H1 (cell line): ENCODE data around the gene ABCA2. TPM values are rescaled to one million over a fixed set of nuclear protein-coding genes. Genes with fewer than 3 reads are reported as not detected.

Experiments
- BRCA1 ChIP-seq: IDR thresholded peaks from 2 replicates; pipeline ENCODE4 v1.6.1; 2012; ENCODE audit warnings: low read depth, low read length, improper control_type of control experiment
- CBX5 ChIP-seq: fragments of 300-800, 300-1000 bp; sonication (generic); IDR thresholded peaks from 2 replicates; pipeline ENCODE4 v1.7.1; 2016; ENCODE audit warnings: antibody characterized with exemption, low read length, low read depth
- CEBPB ChIP-seq: IDR thresholded peaks from 2 replicates; pipeline ENCODE4 v1.6.1; 2012; ENCODE audit warnings: low read depth, low read length
- CHD1 ChIP-seq: IDR thresholded peaks from 2 replicates; pipeline ENCODE4 v1.6.1; 2012; ENCODE audit warnings: low read depth, low read length, improper control_type of control experiment
- CREB1 ChIP-seq: IDR thresholded peaks from 2 replicates; pipeline ENCODE4 v1.6.1; 2012; ENCODE audit warnings: inconsistent platforms
- EP300 ChIP-seq, 2 experiments: IDR thresholded peaks; 1 replicate in 1 of 2; 2 replicates in 1 of 2; pipeline ENCODE4 v1.6.1; 2011 to 2012; ENCODE audit warnings: low read depth in 2 of 2, low read length in 2 of 2, mild to moderate bottlenecking in 2 of 2, borderline replicate concordance in 1 of 2, inconsistent platforms in 1 of 2, moderate library complexity in 1 of 2
- FOSL1 ChIP-seq: IDR thresholded peaks from 2 replicates; pipeline ENCODE4 v1.6.1; 2011; ENCODE audit warnings: mild to moderate bottlenecking, low read depth, low read length, moderate library complexity; ENCODE audit not compliant: insufficient read depth
- KDM4A ChIP-seq: IDR thresholded peaks from one replicate; pipeline ENCODE4 v1.7.1; 2012; ENCODE audit warnings: low read depth, mild to moderate bottlenecking, moderate library complexity, low read length, inconsistent platforms; ENCODE audit not compliant: severe bottlenecking
- KDM5A ChIP-seq: fragments of 200-600 bp; IDR thresholded peaks from 2 replicates; pipeline ENCODE4 v1.7.1; 2012; ENCODE audit warnings: mild to moderate bottlenecking, low read length, inconsistent platforms, mixed read lengths
- MAFK ChIP-seq: IDR thresholded peaks from 2 replicates; pipeline ENCODE4 v1.6.1; 2012; ENCODE audit warnings: low read depth, mild to moderate bottlenecking, improper control_type of control experiment, low read length
- NRF1 ChIP-seq: IDR thresholded peaks from 2 replicates; pipeline ENCODE4 v1.6.1; 2011; ENCODE audit warnings: mild to moderate bottlenecking, low read depth, low read length, improper control_type of control experiment
- PHF8 ChIP-seq: fragments of 200-600 bp; sonication (generic); conservative IDR thresholded peaks from 2 replicates; pipeline ENCODE4 v1.7.1; 2012; ENCODE audit warnings: low read depth, mild to moderate bottlenecking, inconsistent platforms, low read length, moderate library complexity
- POU5F1 ChIP-seq: IDR thresholded peaks from 2 replicates; pipeline ENCODE4 v1.6.1; 2011; ENCODE audit warnings: low read depth, mild to moderate bottlenecking, low read length, moderate library complexity
- RAD21 ChIP-seq, 2 experiments: IDR thresholded peaks in 1 of 2; conservative IDR thresholded peaks in 1 of 2; 2 replicates each; pipeline ENCODE4 v1.6.1; 2011; ENCODE audit warnings: low read depth in 2 of 2, low read length in 2 of 2, improper control_type of control experiment in 1 of 2, inconsistent platforms in 1 of 2, mild to moderate bottlenecking in 1 of 2, moderate library complexity in 1 of 2
- RFX5 ChIP-seq: IDR thresholded peaks from 2 replicates; pipeline ENCODE4 v1.6.1; 2011; ENCODE audit warnings: low read depth, low read length, improper control_type of control experiment, borderline replicate concordance
- SP4 ChIP-seq: IDR thresholded peaks from 2 replicates; pipeline ENCODE4 v1.6.1; 2012; ENCODE audit warnings: low read length, inconsistent platforms
- SRF ChIP-seq: IDR thresholded peaks from 2 replicates; pipeline ENCODE4 v1.6.1; 2011; ENCODE audit warnings: mild to moderate bottlenecking, low read depth, low read length, moderate library complexity
- SUZ12 ChIP-seq: fragments of 200-600 bp; sonication (generic); IDR thresholded peaks from 2 replicates; pipeline ENCODE4 v1.6.1; 2012; ENCODE audit warnings: mild to moderate bottlenecking, inconsistent platforms, low read length, moderate library complexity, mixed read lengths
- YY1 ChIP-seq: IDR thresholded peaks from 2 replicates; pipeline ENCODE4 v1.6.1; 2011; ENCODE audit warnings: low read depth, mild to moderate bottlenecking, low read length
- polyA plus RNA-seq, 7 experiments: library from polyadenylated mRNA; depleted of rRNA in 3 of 7; stranded (reverse) in 5 of 7; unstranded in 2 of 7; fragments of >200 nt in 5 of 7; fragments of 200-250 nt in 2 of 7; gene quantifications; 1 replicate in 5 of 7; 2 replicates in 1 of 7; 4 replicates in 1 of 7; pipeline versions ENCODE4 v1.2.1 to v1.2.3, GENCODE V29; 2011 to 2013; ENCODE audit warnings: missing spikeins in 2 of 7, mixed read lengths in 2 of 7
- total RNA-seq: library from RNA; stranded (reverse); fragmentation: NEBNext Ultra II Directional; extraction: Animal tissue kit (Norgen Biotek cat#: 25700); gene quantifications from 2 replicates; pipeline ENCODE4 v1.2.1, GENCODE V29; 2021
- TF ChIP-seq, protein P1 (sequence below): IDR thresholded peaks from 2 replicates; pipeline ENCODE4 v1.6.1; 2012; ENCODE audit warnings: low read length, inconsistent platforms

ABCA2 gene
- total and polyA plus RNA-seq, 2 of the 8 experiments (the other 6 are each of a cell fraction or from before 2014, with no cell fraction given) = 12.5 to 14.3 TPM

DNA sequence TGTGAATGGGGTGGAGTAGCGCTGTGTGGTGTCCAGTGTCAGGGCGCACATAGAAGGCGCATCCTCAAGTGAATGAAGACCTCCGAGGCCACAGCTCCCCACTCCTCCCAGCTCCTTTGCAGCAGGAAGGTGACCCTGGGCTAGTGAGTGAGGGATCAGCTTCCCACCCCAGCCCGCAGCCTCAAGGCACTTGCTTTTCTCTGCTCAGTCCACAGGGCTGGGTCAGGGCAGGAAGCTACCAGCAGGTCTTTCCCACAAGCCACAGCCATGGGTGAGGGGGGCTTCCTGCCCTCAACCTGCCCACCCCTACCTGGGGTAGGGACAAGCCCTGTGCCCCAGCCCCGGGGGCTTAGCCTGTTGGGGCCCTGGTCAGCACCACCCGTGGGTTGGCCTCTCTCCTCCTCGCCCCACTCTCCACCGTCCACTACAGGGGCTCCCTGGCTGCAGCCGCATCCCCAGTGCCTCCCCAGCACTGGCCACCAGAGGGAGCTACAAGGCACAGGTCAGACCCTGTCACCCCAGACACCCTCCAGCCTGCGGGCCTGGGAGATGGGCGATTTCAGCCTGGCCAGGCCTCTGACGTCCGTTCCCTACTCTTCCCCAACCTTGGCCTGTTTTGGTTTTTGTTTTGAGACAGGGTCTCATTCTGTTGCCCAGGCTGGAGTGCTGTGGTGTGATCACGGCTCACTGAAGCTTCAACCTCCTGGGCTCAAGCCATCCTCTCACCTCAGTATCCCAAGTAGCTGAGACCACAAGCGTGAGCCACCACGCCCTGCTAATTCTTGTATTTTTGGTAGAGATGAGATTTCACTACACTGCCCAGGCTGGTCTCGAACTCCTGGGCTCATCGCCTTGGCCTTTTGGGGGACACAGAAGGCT is 1.3 kb upstream of the ABCA2 start (continued):
- TF ChIP-seq RFX5 (no peak), YY1 (0 out of 2 replicates have a peak, but pooled peaks have one; percentile 28), CHD1 (no peak), RAD21 (IDR thresholded peaks at IDR 0.05 in 1 of 2, conservative IDR thresholded peaks at IDR 0.05 in 1 of 2; ENCODE audit: low read depth in 2 of 2, low read length in 2 of 2) (peak; percentile 42 to 64), POU5F1 (no peak), EP300 (IDR thresholded peaks at IDR 0.05; ENCODE audit: borderline replicate concordance in 1 of 2, low read depth in 2 of 2, low read length in 2 of 2) (no peak), MAFK (no peak), PHF8 (no peak), FOSL1 (no peak), SP4 (no peak), KDM5A (no peak), CEBPB (no peak), CBX5 (no peak), SUZ12 (no peak), KDM4A (no peak), SRF (no peak), BRCA1 (no peak), CREB1 (peak; percentile 43), NRF1 (no peak)
- TF ChIP-seq, protein P1, sequence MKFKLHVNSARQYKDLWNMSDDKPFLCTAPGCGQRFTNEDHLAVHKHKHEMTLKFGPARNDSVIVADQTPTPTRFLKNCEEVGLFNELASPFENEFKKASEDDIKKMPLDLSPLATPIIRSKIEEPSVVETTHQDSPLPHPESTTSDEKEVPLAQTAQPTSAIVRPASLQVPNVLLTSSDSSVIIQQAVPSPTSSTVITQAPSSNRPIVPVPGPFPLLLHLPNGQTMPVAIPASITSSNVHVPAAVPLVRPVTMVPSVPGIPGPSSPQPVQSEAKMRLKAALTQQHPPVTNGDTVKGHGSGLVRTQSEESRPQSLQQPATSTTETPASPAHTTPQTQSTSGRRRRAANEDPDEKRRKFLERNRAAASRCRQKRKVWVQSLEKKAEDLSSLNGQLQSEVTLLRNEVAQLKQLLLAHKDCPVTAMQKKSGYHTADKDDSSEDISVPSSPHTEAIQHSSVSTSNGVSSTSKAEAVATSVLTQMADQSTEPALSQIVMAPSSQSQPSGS = 0 out of 2 replicates have a peak, but pooled peaks have one; percentile 32
- TF ChIP-seq, all 59 proteins: peak for 8
